ENCODE results near the gene USP10. TPM values are rescaled to one million over a fixed set of nuclear protein-coding genes. Genes with fewer than 3 reads are reported as not detected.

The USP10 gene
- total and polyA plus RNA-seq, 2 donors (not counting 1 experiment from before 2014, with no cell fraction given), result 48.9 to 134 TPM

DNA sequence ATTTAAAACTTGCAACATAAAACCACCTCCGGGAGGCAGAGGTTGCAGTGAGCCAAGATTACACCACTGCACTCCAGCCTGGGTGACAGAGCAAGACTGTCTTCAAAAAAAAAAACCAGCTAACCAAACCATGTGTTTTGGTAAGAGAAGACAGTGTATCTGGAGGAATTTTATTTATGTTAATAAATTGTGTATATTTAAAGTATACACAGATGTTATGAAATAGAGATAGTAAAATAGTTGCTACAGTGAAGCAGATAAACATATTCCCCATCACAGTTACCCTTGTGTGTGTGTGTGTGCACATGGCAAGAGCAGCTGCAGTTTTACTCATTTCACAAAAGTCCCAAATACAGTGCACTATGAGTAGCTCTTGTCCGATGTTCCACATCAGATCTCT lies 65.2 kb downstream of the USP10 start:
- Histone ChIP-seq H3K27ac (ENCODE audit: low read length in 2 of 2) (no peak overlapping the region), H4K20me1 (ENCODE audit: control insufficient read depth, insufficient read depth, low read length, poor library complexity, severe bottlenecking) (peaks cover 10% of the 10 kb centered on the region), H3K4me3 (ENCODE audit: control extremely low read depth in 1 of 5, extremely low read depth in 1 of 5, insufficient read depth in 1 of 5, low read depth in 2 of 5, low read length in 4 of 5) (no peak overlapping the region), H3K9ac (ENCODE audit: low read length) (no peak overlapping the region), H3K36me3 (replicated peaks in 1 of 2; ENCODE audit: control extremely low read depth in 1 of 2, control insufficient read depth in 1 of 2, extremely low read depth in 1 of 2, insufficient read depth in 2 of 2, low read length in 1 of 2) (peaks cover 3 to 92% of the 10 kb centered on the region in 2 experiments), H2AFZ (ENCODE audit: insufficient read depth, low read depth, low read length, poor library complexity, severe bottlenecking) (no peak overlapping the region), H3K9me3 (ENCODE audit: control extremely low read depth in 1 of 3, control insufficient read depth in 2 of 3, insufficient read depth in 1 of 3, low read length in 2 of 3) (no peaks in the 10 kb centered on the region), H3K79me2 (ENCODE audit: control insufficient read depth, insufficient read depth, low read length) (peaks cover 12% of the 10 kb centered on the region), H3K27me3 (replicated peaks in 1 of 4; ENCODE audit: control extremely low read depth in 1 of 4, control insufficient read depth in 3 of 4, insufficient read depth in 4 of 4, low read length in 3 of 4) (no peaks in the 10 kb centered on the region), H3K4me2 (replicated peaks; ENCODE audit: low read depth, low read length, poor library complexity, severe bottlenecking) (no peak overlapping the region), H3K4me1 (ENCODE audit: control insufficient read depth in 2 of 2, insufficient read depth in 2 of 2, low read length in 2 of 2) (no peaks in the 10 kb centered on the region)
- WGBS (ENCODE audit: insufficient coverage), result 100% methylated on average over 1 of the region's 2 CpGs
- CTCF ChIA-PET, result interaction anchor here (0.7 to 1.1 kb wide), 3 partner anchors 9 to 26 kb away, joined by 3 read pairs; no protein-coding TSS in a partner anchor
- no peak for TF ChIP-seq EZH2 (IDR thresholded peaks at IDR 0.05; ENCODE audit: borderline replicate concordance, insufficient read depth, low read depth, low read length, poor library complexity, severe bottlenecking)
- TF ChIP-seq, protein P1, sequence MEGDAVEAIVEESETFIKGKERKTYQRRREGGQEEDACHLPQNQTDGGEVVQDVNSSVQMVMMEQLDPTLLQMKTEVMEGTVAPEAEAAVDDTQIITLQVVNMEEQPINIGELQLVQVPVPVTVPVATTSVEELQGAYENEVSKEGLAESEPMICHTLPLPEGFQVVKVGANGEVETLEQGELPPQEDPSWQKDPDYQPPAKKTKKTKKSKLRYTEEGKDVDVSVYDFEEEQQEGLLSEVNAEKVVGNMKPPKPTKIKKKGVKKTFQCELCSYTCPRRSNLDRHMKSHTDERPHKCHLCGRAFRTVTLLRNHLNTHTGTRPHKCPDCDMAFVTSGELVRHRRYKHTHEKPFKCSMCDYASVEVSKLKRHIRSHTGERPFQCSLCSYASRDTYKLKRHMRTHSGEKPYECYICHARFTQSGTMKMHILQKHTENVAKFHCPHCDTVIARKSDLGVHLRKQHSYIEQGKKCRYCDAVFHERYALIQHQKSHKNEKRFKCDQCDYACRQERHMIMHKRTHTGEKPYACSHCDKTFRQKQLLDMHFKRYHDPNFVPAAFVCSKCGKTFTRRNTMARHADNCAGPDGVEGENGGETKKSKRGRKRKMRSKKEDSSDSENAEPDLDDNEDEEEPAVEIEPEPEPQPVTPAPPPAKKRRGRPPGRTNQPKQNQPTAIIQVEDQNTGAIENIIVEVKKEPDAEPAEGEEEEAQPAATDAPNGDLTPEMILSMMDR (IDR thresholded peaks at IDR 0.05), result no peak
- POLR2A ChIA-PET, result interaction anchor here (0.7 kb wide), 1 partner anchor 10 kb away, joined by 3 read pairs; no protein-coding TSS in a partner anchor
- Mint-ChIP-seq H3K4me3 (no peak overlapping the region), H3K27ac (no peak overlapping the region), H3K27me3 (no peaks in the 10 kb centered on the region), H3K4me1 (no peaks in the 10 kb centered on the region), H3K9me3 (ENCODE audit: insufficient read depth) (no peaks in the 10 kb centered on the region)
- ATAC-seq (ENCODE audit: low read depth), result no peak
- no peak for DNase-seq
- intact Hi-C loops (cut with micrococcal nuclease), result no loop called here

DNA sequence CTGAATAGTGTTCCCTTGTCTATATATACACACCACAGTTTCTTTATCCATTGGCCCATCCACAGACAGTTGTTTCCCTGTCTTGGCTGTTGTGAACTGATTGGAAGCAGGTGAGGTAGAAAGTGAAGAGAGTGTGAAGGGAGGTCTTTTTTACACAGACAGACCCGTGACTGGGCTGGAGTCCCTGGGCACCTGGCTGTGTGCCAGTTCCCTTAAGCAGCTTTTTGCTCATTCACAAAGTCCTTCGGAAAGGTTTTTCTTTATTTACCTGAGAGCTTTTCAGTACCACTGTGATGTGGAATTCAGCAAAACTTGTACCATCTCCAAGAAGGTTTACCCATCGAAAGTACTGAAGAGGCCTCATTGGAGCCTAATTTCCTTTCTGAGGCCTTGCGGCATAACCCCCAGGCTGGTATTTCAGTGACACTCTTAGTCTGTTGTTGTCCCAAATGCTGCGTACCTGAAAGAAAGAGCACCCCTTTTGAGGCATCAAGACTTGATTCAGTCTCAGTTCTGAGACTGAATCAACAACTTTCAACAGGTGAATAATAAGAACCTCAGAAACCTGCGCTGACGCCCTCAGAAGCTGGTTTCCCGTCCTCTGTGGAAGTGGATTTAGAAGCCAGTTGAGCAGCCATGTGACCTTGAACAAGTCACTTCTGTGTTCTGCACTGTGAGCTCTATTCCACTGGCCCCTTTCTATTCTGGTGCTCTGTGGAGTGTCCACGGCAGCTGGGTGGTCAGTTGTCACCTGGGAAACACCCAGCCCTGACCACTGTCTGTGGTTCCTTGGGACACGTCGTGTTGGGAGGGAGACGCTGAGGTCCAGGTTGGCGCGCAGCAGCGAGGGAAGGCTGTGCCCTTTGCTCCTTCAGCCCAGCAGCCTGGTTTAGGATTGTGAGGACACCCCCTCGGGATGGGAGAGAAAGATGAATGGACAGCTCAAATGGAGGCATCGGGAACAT lies 66.1 kb downstream of the USP10 start:
- Mint-ChIP-seq H3K4me1 (no peaks in the 10 kb centered on the region), H3K27me3 (no peaks in the 10 kb centered on the region), H3K4me3 (no peak overlapping the region), H3K27ac (peak overlapping the region; percentile 37), H3K9me3 (ENCODE audit: insufficient read depth) (no peaks in the 10 kb centered on the region)
- POLR2A ChIA-PET, result no interaction called here
- DNase-seq (no peak), ATAC-seq (ENCODE audit: low read depth) (no peak)
- Histone ChIP-seq H3K4me3 (ENCODE audit: control extremely low read depth in 1 of 5, extremely low read depth in 1 of 5, insufficient read depth in 1 of 5, low read depth in 2 of 5, low read length in 4 of 5) (no peak overlapping the region), H2AFZ (ENCODE audit: insufficient read depth, low read depth, low read length, poor library complexity, severe bottlenecking) (no peak overlapping the region), H3K9me3 (ENCODE audit: control extremely low read depth in 1 of 3, control insufficient read depth in 2 of 3, insufficient read depth in 1 of 3, low read length in 2 of 3) (no peaks in the 10 kb centered on the region), H3K27me3 (replicated peaks in 1 of 4; ENCODE audit: control extremely low read depth in 1 of 4, control insufficient read depth in 3 of 4, insufficient read depth in 4 of 4, low read length in 3 of 4) (no peaks in the 10 kb centered on the region), H3K36me3 (replicated peaks in 1 of 2; ENCODE audit: control extremely low read depth in 1 of 2, control insufficient read depth in 1 of 2, extremely low read depth in 1 of 2, insufficient read depth in 2 of 2, low read length in 1 of 2) (peaks cover 5 to 86% of the 10 kb centered on the region in 2 experiments), H3K4me2 (replicated peaks; ENCODE audit: low read depth, low read length, poor library complexity, severe bottlenecking) (no peak overlapping the region), H4K20me1 (ENCODE audit: control insufficient read depth, insufficient read depth, low read length, poor library complexity, severe bottlenecking) (peaks cover 5% of the 10 kb centered on the region), H3K27ac (ENCODE audit: low read length in 2 of 2) (no peak overlapping the region), H3K4me1 (ENCODE audit: control insufficient read depth in 2 of 2, insufficient read depth in 2 of 2, low read length in 2 of 2) (no peaks in the 10 kb centered on the region), H3K9ac (ENCODE audit: low read length) (no peak overlapping the region), H3K79me2 (ENCODE audit: control insufficient read depth, insufficient read depth, low read length) (peaks cover 10% of the 10 kb centered on the region)
- intact Hi-C loops (cut with micrococcal nuclease), result no loop called here
- CTCF ChIA-PET, result interaction anchor here (0.7 to 0.8 kb wide), 2 partner anchors 27 to 186 kb away, joined by 3 read pairs; no protein-coding TSS in a partner anchor
- TF ChIP-seq, protein P1 (IDR thresholded peaks at IDR 0.05), result no peak
- TF ChIP-seq EZH2 (IDR thresholded peaks at IDR 0.05; ENCODE audit: borderline replicate concordance, insufficient read depth, low read depth, low read length, poor library complexity, severe bottlenecking), result no peak
- WGBS (ENCODE audit: insufficient coverage), result 95% methylated on average over 17 of the region's 17 CpGs

Measured in B cell (primary cell).